ENCODE measurements around the gene PLEKHA3.

- no peak for TF ChIP-seq POLR2A (IDR thresholded peaks at IDR 0.05; ENCODE audit: low read length)
- no peak for TF ChIP-seq GATA1 (IDR thresholded peaks at IDR 0.05; ENCODE audit: low read depth, low read length)
Measured at GRCh38 chr2:178469219-178469849, 10.9 kb upstream of the PLEKHA3 start.

Measured in erythroblast (primary cell).